Astrocyte (in vitro differentiated cells and primary cell): ENCODE measurements around the gene NCAPG2. TPM values are rescaled to one million over a fixed set of nuclear protein-coding genes. Genes with fewer than 3 reads are reported as not detected.
A peak's percentile ranks its signal among the peaks of the same experiment; 100 is the strongest.

ENCODE experiments used
- DNase-seq: peaks from one replicate; pipeline ENCODE4 v3.0.0-alpha.2; 2010; ENCODE audit warnings: low read depth
- FAIRE-seq: peaks from 2 replicates; lab custom pipeline; 2011; peaks lifted over from hg19 to GRCh38; lab: Jason Lieb, UNC
- H2AFZ ChIP-seq: 2 replicates; pipeline ENCODE4 v1.6.0; 2012; ENCODE audit warnings: low read depth, low read length, inconsistent platforms
- H3K27ac ChIP-seq: 2 replicates; pipeline ENCODE4 v1.5.1; 2011; ENCODE audit warnings: low read depth, low read length, inconsistent platforms
- H3K27me3 ChIP-seq: 2 replicates; pipeline ENCODE4 v1.6.0; 2011; ENCODE audit warnings: low read length, inconsistent platforms; ENCODE audit not compliant: insufficient read depth
- H3K36me3 ChIP-seq: 2 replicates; pipeline ENCODE4 v1.5.1; 2011; ENCODE audit warnings: low read length, inconsistent platforms; ENCODE audit not compliant: insufficient read depth
- H3K4me1 ChIP-seq: 2 replicates; pipeline ENCODE4 v1.5.1; 2011; ENCODE audit warnings: low read length, inconsistent platforms; ENCODE audit not compliant: insufficient read depth
- H3K4me2 ChIP-seq: 2 replicates; pipeline ENCODE4 v1.6.0; 2012; ENCODE audit warnings: low read length, inconsistent platforms
- H3K4me3 ChIP-seq: 2 replicates; pipeline ENCODE4 v1.5.1; 2011; ENCODE audit warnings: low read depth, mild to moderate bottlenecking, low read length, inconsistent platforms; ENCODE audit not compliant: insufficient read depth
- H3K79me2 ChIP-seq: 2 replicates; pipeline ENCODE4 v1.6.0; 2012; ENCODE audit warnings: mild to moderate bottlenecking, low read length, inconsistent platforms; ENCODE audit not compliant: insufficient read depth
- H3K9ac ChIP-seq: 2 replicates; pipeline ENCODE4 v1.6.0; 2012; ENCODE audit warnings: mild to moderate bottlenecking, low read length, inconsistent platforms
- H3K9me3 ChIP-seq: 2 replicates; pipeline ENCODE4 v1.5.1; 2012; ENCODE audit warnings: low read depth, mild to moderate bottlenecking, low read length, inconsistent platforms; ENCODE audit not compliant: insufficient read depth
- H4K20me1 ChIP-seq: 2 replicates; pipeline ENCODE4 v1.6.0; 2012; ENCODE audit warnings: low read length, inconsistent platforms; ENCODE audit not compliant: insufficient read depth
- H3K27ac Mint-ChIP-seq: one replicate; pipeline ENCODE4 v1.8.0; 2021; ENCODE audit warnings: mild to moderate bottlenecking, mixed read lengths; ENCODE audit not compliant: unreplicated experiment
- H3K27me3 Mint-ChIP-seq: one replicate; pipeline ENCODE4 v1.8.0; 2021; ENCODE audit warnings: low read depth, mixed read lengths; ENCODE audit not compliant: unreplicated experiment
- H3K36me3 Mint-ChIP-seq: one replicate; pipeline ENCODE4 v1.8.0; 2021; ENCODE audit warnings: low read depth, mixed read lengths; ENCODE audit not compliant: unreplicated experiment
- H3K4me1 Mint-ChIP-seq: one replicate; pipeline ENCODE4 v1.8.0; 2021; ENCODE audit warnings: low read depth, mixed read lengths; ENCODE audit not compliant: unreplicated experiment
- H3K4me3 Mint-ChIP-seq: one replicate; pipeline ENCODE4 v1.8.0; 2021; ENCODE audit warnings: mild to moderate bottlenecking, moderate library complexity, mixed read lengths; ENCODE audit not compliant: unreplicated experiment
- H3K9me3 Mint-ChIP-seq: one replicate; pipeline ENCODE4 v1.8.0; 2021; ENCODE audit warnings: mild to moderate bottlenecking, mixed read lengths; ENCODE audit not compliant: unreplicated experiment
- CTCF ChIP-seq: IDR thresholded peaks from 2 replicates; pipeline ENCODE4 v1.5.1; 2011; ENCODE audit warnings: low read depth, mild to moderate bottlenecking, inconsistent platforms, low read length, moderate library complexity; ENCODE audit not compliant: insufficient read depth
- EZH2 ChIP-seq: IDR thresholded peaks from 2 replicates; pipeline ENCODE4 v1.6.1; 2012; ENCODE audit warnings: mild to moderate bottlenecking, low read length, inconsistent platforms; ENCODE audit not compliant: insufficient read depth
- total RNA-seq: library from RNA; stranded (reverse); gene quantifications from 2 replicates; pipeline ENCODE4 v1.2.1, GENCODE V29; 2021

The NCAPG2 gene
- total RNA-seq, 1 donor from 2014 or later: 9.6 TPM

GRCh38 chr7:158589653-158590052 is 115.0 kb downstream of the NCAPG2 start:
- no peak overlapping the region for H3K4me3 ChIP-seq
- no peaks in the 10 kb centered on the region for H3K9me3 ChIP-seq
- peaks cover 52% of the 10 kb centered on the region for H3K27me3 Mint-ChIP-seq
- no peak overlapping the region for H3K4me3 Mint-ChIP-seq
- H3K27ac ChIP-seq: no peak overlapping the region
- no peak overlapping the region for H3K27ac Mint-ChIP-seq
- no peaks in the 10 kb centered on the region for H3K36me3 ChIP-seq
- FAIRE-seq (no peak), DNase-seq (no peak)
- H3K36me3 Mint-ChIP-seq: no peaks in the 10 kb centered on the region
- no peak overlapping the region for H3K4me2 ChIP-seq
- H3K9ac ChIP-seq: no peak overlapping the region
- peaks cover 22% of the 10 kb centered on the region for H3K27me3 ChIP-seq
- no peaks in the 10 kb centered on the region for H3K79me2 ChIP-seq
- no peaks in the 10 kb centered on the region for H4K20me1 ChIP-seq
- H3K4me1 ChIP-seq: peaks cover 5% of the 10 kb centered on the region
- no peak overlapping the region for H2AFZ ChIP-seq
- TF ChIP-seq EZH2 (no peak), CTCF (no peak)
- H3K4me1 Mint-ChIP-seq: no peaks in the 10 kb centered on the region
- H3K9me3 Mint-ChIP-seq: peaks cover 7% of the 10 kb centered on the region

GRCh38 chr7:158588878-158589442 is 115.6 kb downstream of the NCAPG2 start:
- H2AFZ ChIP-seq: no peak overlapping the region
- no peak overlapping the region for H3K4me2 ChIP-seq
- H4K20me1 ChIP-seq: no peaks in the 10 kb centered on the region
- Mint-ChIP-seq H3K27ac (no peak overlapping the region), H3K9me3 (peaks cover 7% of the 10 kb centered on the region), H3K4me1 (no peaks in the 10 kb centered on the region), H3K4me3 (no peak overlapping the region), H3K36me3 (no peaks in the 10 kb centered on the region), H3K27me3 (peaks cover 57% of the 10 kb centered on the region)
- no peak overlapping the region for H3K9ac ChIP-seq
- no peaks in the 10 kb centered on the region for H3K79me2 ChIP-seq
- H3K36me3 ChIP-seq: no peaks in the 10 kb centered on the region
- H3K9me3 ChIP-seq: no peaks in the 10 kb centered on the region
- TF ChIP-seq CTCF: no peak
- TF ChIP-seq EZH2: no peak
- H3K4me3 ChIP-seq: no peak overlapping the region
- H3K27me3 ChIP-seq: peaks cover 29% of the 10 kb centered on the region
- H3K4me1 ChIP-seq: peaks cover 5% of the 10 kb centered on the region
- no peak overlapping the region for H3K27ac ChIP-seq
- no peak for DNase-seq
- no peak for FAIRE-seq

- Mint-ChIP-seq H3K27me3 (peaks cover 63% of the 10 kb centered on the region), H3K4me3 (no peak overlapping the region), H3K27ac (no peak overlapping the region), H3K9me3 (peaks cover 7% of the 10 kb centered on the region), H3K4me1 (no peaks in the 10 kb centered on the region), H3K36me3 (no peaks in the 10 kb centered on the region)
- Histone ChIP-seq H3K36me3 (no peaks in the 10 kb centered on the region), H3K79me2 (no peaks in the 10 kb centered on the region), H3K4me1 (peaks cover 5% of the 10 kb centered on the region), H3K4me2 (peak overlapping the region; percentile 70), H3K9ac (no peak overlapping the region), H3K27me3 (peaks cover 29% of the 10 kb centered on the region), H3K4me3 (no peak overlapping the region), H3K9me3 (no peaks in the 10 kb centered on the region), H4K20me1 (no peaks in the 10 kb centered on the region), H2AFZ (no peak overlapping the region), H3K27ac (no peak overlapping the region)
- DNase-seq (no peak), FAIRE-seq (no peak)
- peak; percentile 81 for TF ChIP-seq EZH2
- TF ChIP-seq CTCF: no peak
Measured at GRCh38 chr7:158588085-158588877, 116.3 kb downstream of the NCAPG2 start.
